Stimulated activated CD8-positive, alpha-beta memory T cell treated with anti-CD3 and anti-CD28 coated beads, Interleukin-15, amount 100 ng/mL, for 24 hours (primary cell): Measurements from ENCODE around the gene ZNF423.

ENCODE experiments used
- DNase-seq: peaks from one replicate; pipeline ENCODE4 v3.0.0-alpha.2; 2020; ENCODE audit warnings: low read depth

Gene ZNF423

GRCh38 chr16:49458243-49458642 lies 397.7 kb downstream of the ZNF423 start:
- DNase-seq = no peak

GRCh38 chr16:49457196-49457595 lies 398.7 kb downstream of the ZNF423 start:
- no peak for DNase-seq

GRCh38 chr16:49456763-49457162 lies 399.1 kb downstream of the ZNF423 start:
- DNase-seq = no peak

- no peak for DNase-seq
Observed at GRCh38 chr16:49455991-49456745, 399.7 kb downstream of the ZNF423 start.

GRCh38 chr16:49455181-49455990 lies 400.5 kb downstream of the ZNF423 start:
- no peak for DNase-seq

GRCh38 chr16:49454426-49455180 lies 401.3 kb downstream of the ZNF423 start:
- no peak for DNase-seq

- DNase-seq = no peak
Observed at GRCh38 chr16:49453983-49454382, 401.9 kb downstream of the ZNF423 start.

- no peak for DNase-seq
Observed at GRCh38 chr16:49453021-49453420, 402.9 kb downstream of the ZNF423 start.

- DNase-seq = no peak
Observed at GRCh38 chr16:49452578-49452977, 403.3 kb downstream of the ZNF423 start.

- no peak for DNase-seq
Observed at GRCh38 chr16:49452108-49452507, 403.8 kb downstream of the ZNF423 start.

GRCh38 chr16:49446805-49447204 lies 409.1 kb downstream of the ZNF423 start:
- no peak for DNase-seq

GRCh38 chr16:49443576-49443975 lies 412.3 kb downstream of the ZNF423 start:
- DNase-seq = no peak

GRCh38 chr16:49442805-49443204 lies 413.1 kb downstream of the ZNF423 start:
- no peak for DNase-seq

- DNase-seq = peak; percentile 5
Observed at GRCh38 chr16:49441366-49441780, 414.5 kb downstream of the ZNF423 start.

- DNase-seq = no peak
Observed at GRCh38 chr16:49440156-49441065, 415.5 kb downstream of the ZNF423 start.

- DNase-seq = no peak
Observed at GRCh38 chr16:49439676-49440075, 416.2 kb downstream of the ZNF423 start.

- no peak for DNase-seq
Observed at GRCh38 chr16:49439050-49439449, 416.9 kb downstream of the ZNF423 start.
